Stimulated activated CD8-positive, alpha-beta memory T cell treated with anti-CD3 and anti-CD28 coated beads, Interleukin-2, amount 100 ng/mL, for 1 hour (primary cell): Measurements from ENCODE around the gene FOSL2.
A peak's percentile ranks its signal among the peaks of the same experiment; 100 is the strongest.

Experiments used
- DNase-seq, 2 donors: peaks; one replicate each; pipeline ENCODE4 v3.0.0-alpha.2; 2020; ENCODE audit warnings: low read depth in 2 of 2

The FOSL2 gene

GRCh38 chr2:28392297-28393113 lies at the start of gene FOSL2:
Gene FOSL2 (plus strand): TSS chr2:28392858. CDS start chr2:28393721, 863 bp downstream.
- DNase-seq, result peak; percentile 78 to 89

GRCh38 chr2:28343184-28343942 lies 49.3 kb upstream of the FOSL2 start:
- DNase-seq, result no peak

GRCh38 chr2:28343971-28344715 lies 48.5 kb upstream of the FOSL2 start:
- DNase-seq, result no peak

DNA sequence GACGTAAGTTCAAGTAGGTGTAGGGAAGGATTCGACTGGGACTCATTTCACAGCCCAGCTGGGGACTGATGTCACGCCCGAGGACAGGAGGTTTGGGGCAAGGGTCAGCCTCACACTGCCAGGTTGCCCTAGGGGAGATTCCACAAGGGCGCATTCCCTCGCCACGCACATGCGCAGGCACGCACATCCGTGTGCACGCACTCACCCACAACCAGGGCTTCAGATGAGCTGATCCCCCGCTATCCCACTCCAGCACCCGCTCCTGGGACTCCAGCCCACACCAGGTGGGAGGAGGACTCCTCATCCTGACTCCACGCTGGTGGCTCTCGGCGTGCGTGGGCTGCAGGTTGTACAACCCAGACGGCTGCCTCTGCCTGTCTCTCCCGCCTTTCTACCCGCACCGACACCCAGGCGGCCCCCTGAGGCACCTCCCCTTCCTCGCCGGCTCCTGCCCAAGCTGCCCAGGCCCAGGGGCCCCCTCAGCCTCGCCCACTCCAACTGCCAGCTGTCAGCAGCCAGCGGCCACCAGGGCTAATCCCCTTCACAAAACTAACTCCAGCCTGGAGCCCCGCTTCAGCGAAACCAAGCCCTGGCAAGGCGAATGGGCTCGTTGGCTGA lies 47.8 kb upstream of the FOSL2 start:
- no peak for DNase-seq

DNA sequence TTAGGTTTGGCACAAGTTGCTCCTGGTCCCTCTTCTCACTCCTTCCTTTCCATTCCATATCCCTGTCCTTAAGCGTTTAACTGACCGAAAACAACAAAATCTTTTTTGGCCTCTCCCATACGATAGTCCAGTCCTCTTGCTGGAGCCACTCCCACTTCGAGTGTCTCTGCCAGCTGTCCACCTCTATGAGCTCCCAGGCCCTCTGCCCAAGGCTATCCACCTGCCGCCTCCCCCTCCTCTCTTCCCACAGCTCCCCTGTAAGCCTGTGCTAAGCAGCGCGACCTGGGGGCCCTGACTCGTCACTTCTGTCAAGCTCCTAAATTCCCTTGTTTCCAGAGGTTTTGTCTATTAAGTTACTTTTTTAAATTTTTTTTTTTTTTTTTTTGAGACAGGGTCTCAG lies 47.0 kb upstream of the FOSL2 start:
- no peak for DNase-seq

GRCh38 chr2:28346587-28346986 lies 46.1 kb upstream of the FOSL2 start:
- no peak for DNase-seq

GRCh38 chr2:28347193-28347592 lies 45.5 kb upstream of the FOSL2 start:
- DNase-seq, result no peak

DNA sequence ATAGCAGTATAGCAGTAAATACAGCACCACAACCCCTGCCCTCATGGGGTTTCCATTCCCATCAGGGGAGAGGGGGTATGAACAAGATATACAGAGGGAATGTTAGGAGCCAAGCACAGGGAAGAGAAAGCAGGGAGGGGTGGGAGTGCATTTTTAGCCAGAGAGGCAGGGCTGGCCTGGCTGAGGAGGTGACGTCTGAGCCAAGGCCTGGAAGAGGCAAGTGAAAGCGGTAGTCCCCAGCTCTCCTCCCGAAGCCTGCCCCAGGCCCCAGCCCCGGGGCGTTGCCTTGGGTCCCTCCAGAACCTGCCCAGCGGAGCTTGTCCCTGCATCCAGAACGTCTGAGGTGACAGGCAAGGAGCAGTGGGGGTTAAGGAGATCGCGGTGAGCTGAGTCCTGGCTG lies 45.1 kb upstream of the FOSL2 start:
- DNase-seq, result no peak

GRCh38 chr2:28348149-28348567 lies 44.5 kb upstream of the FOSL2 start:
- DNase-seq, result peak; percentile 29 to 40

DNA sequence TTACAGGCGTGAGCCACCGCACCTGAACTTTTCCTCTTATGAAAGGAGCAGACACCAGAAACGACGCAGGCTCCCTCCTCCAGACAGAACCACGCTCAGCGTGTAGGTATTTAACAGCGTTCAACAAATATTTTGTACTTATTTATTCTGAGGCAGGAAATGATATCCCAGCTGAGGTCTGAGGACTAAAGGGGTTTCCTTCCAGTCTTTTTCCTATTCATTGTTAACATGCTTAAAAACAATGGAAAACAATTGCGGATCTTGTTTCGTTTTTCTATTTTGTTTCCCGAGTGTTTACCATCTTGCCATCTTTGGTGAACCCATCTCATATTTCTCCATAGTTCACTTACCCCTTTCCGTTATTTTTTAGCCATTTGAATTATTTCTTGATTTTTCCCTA lies 43.7 kb upstream of the FOSL2 start:
- DNase-seq, result no peak

DNA sequence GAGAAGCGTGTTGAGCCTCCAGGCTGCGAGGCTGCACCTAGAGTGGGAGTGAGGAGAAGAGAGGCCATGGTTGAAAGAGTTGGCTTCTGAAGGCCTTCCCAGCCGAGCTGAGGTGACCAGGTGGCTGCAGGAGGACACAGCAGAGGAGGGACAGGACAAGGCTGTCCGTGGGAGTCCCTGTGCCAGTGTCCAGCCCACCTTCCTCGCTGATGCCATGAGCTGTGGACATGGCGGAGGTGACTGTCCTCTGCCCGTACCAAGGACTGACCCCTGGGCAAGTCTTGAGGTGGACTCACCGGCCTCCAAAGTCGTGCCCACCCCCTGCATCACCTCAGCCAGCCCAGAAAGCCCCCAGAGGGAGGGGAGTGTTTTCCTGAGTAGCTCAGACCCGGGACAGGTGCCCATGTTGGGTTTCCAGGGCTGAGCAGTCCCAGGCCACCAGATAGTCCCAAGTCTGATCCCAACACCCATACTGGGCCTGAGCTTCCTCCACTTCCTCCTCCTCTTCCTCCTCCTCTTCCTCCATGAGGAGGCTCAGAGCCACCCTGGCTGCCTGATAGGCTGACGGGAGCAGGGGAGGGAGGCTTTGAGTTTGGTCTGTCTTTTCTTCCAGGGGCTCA lies 43.0 kb upstream of the FOSL2 start:
- DNase-seq, result no peak

DNA sequence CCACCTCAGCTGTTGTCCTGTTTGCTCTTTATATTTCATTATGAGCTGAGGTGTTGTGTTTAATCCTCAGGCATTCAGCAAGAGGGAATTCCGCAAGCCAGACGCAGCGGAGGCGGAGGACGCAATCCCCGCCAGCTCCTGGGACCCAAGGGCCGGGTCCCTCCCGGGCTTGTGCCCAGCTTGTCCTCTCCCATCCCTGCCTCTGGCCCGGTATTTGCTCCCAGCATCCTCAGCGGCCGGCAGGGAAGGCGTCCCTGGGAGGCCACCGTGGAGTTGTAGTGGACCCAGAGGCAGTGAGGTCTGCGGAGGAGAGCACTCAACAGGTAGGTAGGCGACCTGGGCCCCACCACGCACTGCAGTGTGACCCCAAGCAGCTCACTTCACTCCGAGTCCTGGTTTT lies 42.5 kb upstream of the FOSL2 start:
- DNase-seq, result no peak

DNA sequence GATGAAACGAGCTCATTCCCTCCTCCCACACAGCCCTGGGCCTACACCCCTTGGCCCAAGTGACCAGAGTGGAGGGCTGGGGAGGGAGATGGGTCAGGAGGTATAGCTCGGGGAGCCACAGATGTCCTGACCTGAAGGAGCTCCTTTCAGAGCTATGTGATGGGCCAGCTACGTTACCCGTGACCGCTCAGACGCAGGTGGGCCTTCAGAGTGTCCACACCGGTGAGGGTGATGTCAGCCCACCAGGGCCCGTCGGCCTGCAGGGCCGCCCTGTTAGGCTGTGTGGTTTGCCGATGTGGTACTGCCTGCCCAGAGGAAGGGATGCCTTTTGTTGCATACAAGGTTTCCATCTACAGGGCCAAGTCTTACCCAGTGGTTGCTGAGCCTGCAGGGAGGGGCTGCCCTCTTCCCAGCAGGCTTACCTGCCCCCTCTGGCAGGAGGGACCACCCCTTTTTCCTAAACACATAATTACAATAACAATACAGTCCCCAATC lies 41.8 kb upstream of the FOSL2 start:
- no peak for DNase-seq

DNA sequence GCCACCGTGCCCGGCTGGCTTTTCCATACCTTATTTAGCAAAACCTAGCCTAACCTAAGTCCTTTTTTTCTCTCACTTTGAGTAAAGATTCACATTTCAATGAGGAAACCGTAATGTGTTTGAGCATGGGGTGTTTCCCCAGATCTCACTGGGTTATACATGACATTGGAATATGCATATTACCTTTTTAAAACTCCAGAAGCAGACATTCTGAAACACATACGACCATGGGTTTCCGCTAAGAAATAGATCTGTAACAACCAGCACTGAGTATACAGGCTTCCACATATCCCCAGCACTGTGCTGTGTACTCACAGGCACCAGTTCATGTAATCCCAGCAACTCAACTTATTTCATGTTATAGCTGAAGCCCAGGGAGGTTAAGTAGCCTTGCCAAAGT lies 41.0 kb upstream of the FOSL2 start:
- DNase-seq, result no peak

- no peak for DNase-seq
Measured at GRCh38 chr2:28352104-28352503, 40.6 kb upstream of the FOSL2 start.

GRCh38 chr2:28352610-28353195 lies 40.0 kb upstream of the FOSL2 start:
- no peak for DNase-seq

GRCh38 chr2:28354920-28355520 lies 37.6 kb upstream of the FOSL2 start:
- no peak for DNase-seq

- no peak for DNase-seq
Measured at GRCh38 chr2:28355521-28356094, 37.0 kb upstream of the FOSL2 start.

- DNase-seq, result no peak
Measured at GRCh38 chr2:28356095-28356911, 36.4 kb upstream of the FOSL2 start.
